ENCODE measurements around the gene RPAP2.

GRCh38 chr1:92359986-92360385 is 61.1 kb downstream of the RPAP2 start:
- TF ChIP-seq, protein P1, sequence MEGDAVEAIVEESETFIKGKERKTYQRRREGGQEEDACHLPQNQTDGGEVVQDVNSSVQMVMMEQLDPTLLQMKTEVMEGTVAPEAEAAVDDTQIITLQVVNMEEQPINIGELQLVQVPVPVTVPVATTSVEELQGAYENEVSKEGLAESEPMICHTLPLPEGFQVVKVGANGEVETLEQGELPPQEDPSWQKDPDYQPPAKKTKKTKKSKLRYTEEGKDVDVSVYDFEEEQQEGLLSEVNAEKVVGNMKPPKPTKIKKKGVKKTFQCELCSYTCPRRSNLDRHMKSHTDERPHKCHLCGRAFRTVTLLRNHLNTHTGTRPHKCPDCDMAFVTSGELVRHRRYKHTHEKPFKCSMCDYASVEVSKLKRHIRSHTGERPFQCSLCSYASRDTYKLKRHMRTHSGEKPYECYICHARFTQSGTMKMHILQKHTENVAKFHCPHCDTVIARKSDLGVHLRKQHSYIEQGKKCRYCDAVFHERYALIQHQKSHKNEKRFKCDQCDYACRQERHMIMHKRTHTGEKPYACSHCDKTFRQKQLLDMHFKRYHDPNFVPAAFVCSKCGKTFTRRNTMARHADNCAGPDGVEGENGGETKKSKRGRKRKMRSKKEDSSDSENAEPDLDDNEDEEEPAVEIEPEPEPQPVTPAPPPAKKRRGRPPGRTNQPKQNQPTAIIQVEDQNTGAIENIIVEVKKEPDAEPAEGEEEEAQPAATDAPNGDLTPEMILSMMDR (conservative IDR thresholded peaks at IDR 0.05; ENCODE audit: low read length) = no peak
- no peak for TF ChIP-seq EZH2phosphoT487 (IDR thresholded peaks at IDR 0.05; ENCODE audit: borderline replicate concordance, low read depth, low read length)
